K562 (cell line): ENCODE measurements around the gene LLCFC1. TPM values are rescaled to one million over a fixed set of nuclear protein-coding genes. Genes with fewer than 3 reads are reported as not detected.

Experiments
- KAT2B ChIP-seq: IDR thresholded peaks from one replicate; pipeline ENCODE4 v1.6.1; 2012; ENCODE audit warnings: low read depth, mild to moderate bottlenecking, control low read depth, inconsistent platforms, low read length, moderate library complexity
- MECOM ChIP-seq: fragments of 250-450 bp; sonication (Bioruptor Pico); IDR thresholded peaks from 2 replicates; pipeline ENCODE4 v1.8.0; 2022; ENCODE audit warnings: inconsistent platforms
- NFIC ChIP-seq: fragments of 450-650 bp; IDR thresholded peaks from 2 replicates; pipeline ENCODE4 v1.6.1; 2017; ENCODE audit warnings: mild to moderate bottlenecking, inconsistent platforms
- NR2C1 ChIP-seq, 2 experiments: fragments of 450-650 bp; IDR thresholded peaks; 2 replicates each; pipeline ENCODE4 v1.6.1; 2017; ENCODE audit warnings: mild to moderate bottlenecking in 2 of 2, antibody characterized with exemption in 1 of 2, inconsistent platforms in 1 of 2, missing compliant biosample characterization in 1 of 2, missing genetic modification characterization in 1 of 2
- U2AF1 ChIP-seq: fragments of 200-400 bp; formaldehyde crosslinking; optimal IDR thresholded peaks from 2 replicates; pipeline ENCODE3; 2017; ENCODE audit warnings: mild to moderate bottlenecking, low read depth, low read length, moderate library complexity
- polyA plus RNA-seq, 8 experiments: library from polyadenylated mRNA; depleted of rRNA in 4 of 8; stranded (reverse) in 5 of 8; unstranded in 3 of 8; fragments of >200 nt; fragmentation: Nextera tagmentation in 2 of 8; fragmentation: Illumina TruSeq in 1 of 8; extraction: Ambion mirVana in 2 of 8; extraction: Trizol in 1 of 8; gene quantifications; 2 replicates each; pipeline versions ENCODE4 v1.2.1 to v1.2.3, GENCODE V29; 2011 to 2014; ENCODE audit warnings: inconsistent platforms in 1 of 8, missing spikeins in 1 of 8
- total RNA-seq, 7 experiments: library from RNA; depleted of rRNA in 6 of 7; stranded (reverse); fragments of >200 nt in 6 of 7; fragmentation: Illumina TruSeq in 2 of 7; extraction: Trizol in 2 of 7; gene quantifications; 2 replicates each; pipeline versions ENCODE4 v1.2.1 to v1.2.3, GENCODE V29; 2011 to 2021; ENCODE audit warnings: low replicate concordance in 1 of 7
- TF ChIP-seq, protein P1 (sequence below): fragments of 450-650 bp; IDR thresholded peaks from 2 replicates; pipeline ENCODE4 v1.6.1; 2016; ENCODE audit warnings: mild to moderate bottlenecking, moderate library complexity
- TF ChIP-seq, protein P2 (sequence below): fragments of 450-650 bp; formaldehyde crosslinking; IDR thresholded peaks from 2 replicates; pipeline ENCODE4 v1.4.0; 2020; ENCODE audit warnings: mild to moderate bottlenecking, moderate library complexity
- TF ChIP-seq, protein P3 (sequence below): sonication (generic); formaldehyde crosslinking; IDR thresholded peaks from 2 replicates; pipeline ENCODE4 v1.9.0; 2022; ENCODE audit warnings: mild to moderate bottlenecking, missing genetic modification reagents
- TF ChIP-seq, protein P4 (sequence below): fragments of 250-450 bp; sonication (Bioruptor Pico); IDR thresholded peaks from 2 replicates; pipeline ENCODE4 v1.9.0; 2021; ENCODE audit warnings: mild to moderate bottlenecking
- TF ChIP-seq, protein P5 (sequence below), 2 experiments: fragments of 450-650 bp in 1 of 2; sonication (generic) in 1 of 2; formaldehyde crosslinking in 1 of 2; IDR thresholded peaks in 1 of 2; conservative IDR thresholded peaks in 1 of 2; 2 replicates each; pipeline versions ENCODE4 v1.6.1 to v1.8.1; 2016 to 2023; ENCODE audit warnings: mild to moderate bottlenecking in 2 of 2, moderate library complexity in 2 of 2, inconsistent platforms in 1 of 2, missing genetic modification reagents in 1 of 2

Gene LLCFC1
- total and polyA plus RNA-seq, 9 of the 15 experiments (the other 6 are each of a cell fraction or from before 2014, with no cell fraction given): not detected

DNA sequence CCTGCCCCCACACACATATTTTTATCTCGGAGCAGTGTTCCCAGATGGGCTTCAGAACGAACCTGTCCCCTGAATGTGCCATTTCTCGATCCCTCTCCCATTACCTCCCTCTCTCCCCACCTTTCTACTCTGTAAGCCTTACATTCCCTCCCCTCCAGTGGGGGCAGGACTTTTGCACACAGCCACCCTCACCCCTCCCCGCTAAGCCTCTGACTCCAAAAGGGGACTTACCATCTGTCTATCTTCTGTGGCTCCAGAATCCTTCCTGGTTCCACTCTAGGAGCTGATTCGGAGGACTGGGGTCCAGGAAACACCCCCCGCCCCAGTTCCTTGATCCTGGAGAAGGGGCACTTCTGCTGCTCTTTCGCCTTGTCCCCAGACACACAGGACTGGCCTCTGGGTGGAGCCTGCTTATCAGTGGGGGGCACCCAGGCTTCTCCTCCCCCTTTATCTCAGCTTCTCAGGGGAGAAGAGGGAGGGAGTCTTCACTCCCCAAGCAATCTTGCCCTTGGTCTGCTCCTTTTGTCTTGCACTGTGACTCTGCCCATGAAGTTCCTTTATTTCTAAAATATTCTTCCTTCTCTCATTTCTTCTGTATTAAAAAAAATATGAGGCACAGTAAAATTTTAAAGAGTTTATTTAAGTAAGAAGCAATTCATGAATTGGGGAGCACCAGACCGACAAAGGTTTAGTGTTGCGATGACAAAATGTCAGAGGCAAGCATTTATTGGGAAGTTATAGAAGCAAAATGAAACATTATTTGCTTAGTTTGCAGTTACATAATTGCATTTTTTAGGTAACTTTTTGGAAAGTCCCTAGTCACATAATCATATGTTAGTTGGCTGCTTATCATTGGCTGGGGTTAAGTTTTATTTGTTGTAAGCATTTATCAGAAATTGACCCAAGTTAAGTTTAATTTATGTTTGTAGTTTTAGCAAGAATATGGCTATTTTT is 23.0 kb downstream of the LLCFC1 start, which contains the start of gene KEL (continued):
- TF ChIP-seq, protein P1, sequence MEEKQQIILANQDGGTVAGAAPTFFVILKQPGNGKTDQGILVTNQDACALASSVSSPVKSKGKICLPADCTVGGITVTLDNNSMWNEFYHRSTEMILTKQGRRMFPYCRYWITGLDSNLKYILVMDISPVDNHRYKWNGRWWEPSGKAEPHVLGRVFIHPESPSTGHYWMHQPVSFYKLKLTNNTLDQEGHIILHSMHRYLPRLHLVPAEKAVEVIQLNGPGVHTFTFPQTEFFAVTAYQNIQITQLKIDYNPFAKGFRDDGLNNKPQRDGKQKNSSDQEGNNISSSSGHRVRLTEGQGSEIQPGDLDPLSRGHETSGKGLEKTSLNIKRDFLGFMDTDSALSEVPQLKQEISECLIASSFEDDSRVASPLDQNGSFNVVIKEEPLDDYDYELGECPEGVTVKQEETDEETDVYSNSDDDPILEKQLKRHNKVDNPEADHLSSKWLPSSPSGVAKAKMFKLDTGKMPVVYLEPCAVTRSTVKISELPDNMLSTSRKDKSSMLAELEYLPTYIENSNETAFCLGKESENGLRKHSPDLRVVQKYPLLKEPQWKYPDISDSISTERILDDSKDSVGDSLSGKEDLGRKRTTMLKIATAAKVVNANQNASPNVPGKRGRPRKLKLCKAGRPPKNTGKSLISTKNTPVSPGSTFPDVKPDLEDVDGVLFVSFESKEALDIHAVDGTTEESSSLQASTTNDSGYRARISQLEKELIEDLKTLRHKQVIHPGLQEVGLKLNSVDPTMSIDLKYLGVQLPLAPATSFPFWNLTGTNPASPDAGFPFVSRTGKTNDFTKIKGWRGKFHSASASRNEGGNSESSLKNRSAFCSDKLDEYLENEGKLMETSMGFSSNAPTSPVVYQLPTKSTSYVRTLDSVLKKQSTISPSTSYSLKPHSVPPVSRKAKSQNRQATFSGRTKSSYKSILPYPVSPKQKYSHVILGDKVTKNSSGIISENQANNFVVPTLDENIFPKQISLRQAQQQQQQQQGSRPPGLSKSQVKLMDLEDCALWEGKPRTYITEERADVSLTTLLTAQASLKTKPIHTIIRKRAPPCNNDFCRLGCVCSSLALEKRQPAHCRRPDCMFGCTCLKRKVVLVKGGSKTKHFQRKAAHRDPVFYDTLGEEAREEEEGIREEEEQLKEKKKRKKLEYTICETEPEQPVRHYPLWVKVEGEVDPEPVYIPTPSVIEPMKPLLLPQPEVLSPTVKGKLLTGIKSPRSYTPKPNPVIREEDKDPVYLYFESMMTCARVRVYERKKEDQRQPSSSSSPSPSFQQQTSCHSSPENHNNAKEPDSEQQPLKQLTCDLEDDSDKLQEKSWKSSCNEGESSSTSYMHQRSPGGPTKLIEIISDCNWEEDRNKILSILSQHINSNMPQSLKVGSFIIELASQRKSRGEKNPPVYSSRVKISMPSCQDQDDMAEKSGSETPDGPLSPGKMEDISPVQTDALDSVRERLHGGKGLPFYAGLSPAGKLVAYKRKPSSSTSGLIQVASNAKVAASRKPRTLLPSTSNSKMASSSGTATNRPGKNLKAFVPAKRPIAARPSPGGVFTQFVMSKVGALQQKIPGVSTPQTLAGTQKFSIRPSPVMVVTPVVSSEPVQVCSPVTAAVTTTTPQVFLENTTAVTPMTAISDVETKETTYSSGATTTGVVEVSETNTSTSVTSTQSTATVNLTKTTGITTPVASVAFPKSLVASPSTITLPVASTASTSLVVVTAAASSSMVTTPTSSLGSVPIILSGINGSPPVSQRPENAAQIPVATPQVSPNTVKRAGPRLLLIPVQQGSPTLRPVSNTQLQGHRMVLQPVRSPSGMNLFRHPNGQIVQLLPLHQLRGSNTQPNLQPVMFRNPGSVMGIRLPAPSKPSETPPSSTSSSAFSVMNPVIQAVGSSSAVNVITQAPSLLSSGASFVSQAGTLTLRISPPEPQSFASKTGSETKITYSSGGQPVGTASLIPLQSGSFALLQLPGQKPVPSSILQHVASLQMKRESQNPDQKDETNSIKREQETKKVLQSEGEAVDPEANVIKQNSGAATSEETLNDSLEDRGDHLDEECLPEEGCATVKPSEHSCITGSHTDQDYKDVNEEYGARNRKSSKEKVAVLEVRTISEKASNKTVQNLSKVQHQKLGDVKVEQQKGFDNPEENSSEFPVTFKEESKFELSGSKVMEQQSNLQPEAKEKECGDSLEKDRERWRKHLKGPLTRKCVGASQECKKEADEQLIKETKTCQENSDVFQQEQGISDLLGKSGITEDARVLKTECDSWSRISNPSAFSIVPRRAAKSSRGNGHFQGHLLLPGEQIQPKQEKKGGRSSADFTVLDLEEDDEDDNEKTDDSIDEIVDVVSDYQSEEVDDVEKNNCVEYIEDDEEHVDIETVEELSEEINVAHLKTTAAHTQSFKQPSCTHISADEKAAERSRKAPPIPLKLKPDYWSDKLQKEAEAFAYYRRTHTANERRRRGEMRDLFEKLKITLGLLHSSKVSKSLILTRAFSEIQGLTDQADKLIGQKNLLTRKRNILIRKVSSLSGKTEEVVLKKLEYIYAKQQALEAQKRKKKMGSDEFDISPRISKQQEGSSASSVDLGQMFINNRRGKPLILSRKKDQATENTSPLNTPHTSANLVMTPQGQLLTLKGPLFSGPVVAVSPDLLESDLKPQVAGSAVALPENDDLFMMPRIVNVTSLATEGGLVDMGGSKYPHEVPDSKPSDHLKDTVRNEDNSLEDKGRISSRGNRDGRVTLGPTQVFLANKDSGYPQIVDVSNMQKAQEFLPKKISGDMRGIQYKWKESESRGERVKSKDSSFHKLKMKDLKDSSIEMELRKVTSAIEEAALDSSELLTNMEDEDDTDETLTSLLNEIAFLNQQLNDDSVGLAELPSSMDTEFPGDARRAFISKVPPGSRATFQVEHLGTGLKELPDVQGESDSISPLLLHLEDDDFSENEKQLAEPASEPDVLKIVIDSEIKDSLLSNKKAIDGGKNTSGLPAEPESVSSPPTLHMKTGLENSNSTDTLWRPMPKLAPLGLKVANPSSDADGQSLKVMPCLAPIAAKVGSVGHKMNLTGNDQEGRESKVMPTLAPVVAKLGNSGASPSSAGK: no peak
- TF ChIP-seq, protein P2, sequence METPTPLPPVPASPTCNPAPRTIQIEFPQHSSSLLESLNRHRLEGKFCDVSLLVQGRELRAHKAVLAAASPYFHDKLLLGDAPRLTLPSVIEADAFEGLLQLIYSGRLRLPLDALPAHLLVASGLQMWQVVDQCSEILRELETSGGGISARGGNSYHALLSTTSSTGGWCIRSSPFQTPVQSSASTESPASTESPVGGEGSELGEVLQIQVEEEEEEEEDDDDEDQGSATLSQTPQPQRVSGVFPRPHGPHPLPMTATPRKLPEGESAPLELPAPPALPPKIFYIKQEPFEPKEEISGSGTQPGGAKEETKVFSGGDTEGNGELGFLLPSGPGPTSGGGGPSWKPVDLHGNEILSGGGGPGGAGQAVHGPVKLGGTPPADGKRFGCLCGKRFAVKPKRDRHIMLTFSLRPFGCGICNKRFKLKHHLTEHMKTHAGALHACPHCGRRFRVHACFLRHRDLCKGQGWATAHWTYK (CRISPR knock-in tag): no peak; the same call in 1 of the 2 replicates
- TF ChIP-seq KAT2B (no peak), MECOM (CRISPR knock-in tag) (no peak), NR2C1 (IDR thresholded peaks at IDR 0.05) (no peak), NR2C1 (tag; IDR thresholded peaks at IDR 0.05) (no peak), NFIC (peak; percentile 81), U2AF1 (no peak)
- TF ChIP-seq, protein P3, sequence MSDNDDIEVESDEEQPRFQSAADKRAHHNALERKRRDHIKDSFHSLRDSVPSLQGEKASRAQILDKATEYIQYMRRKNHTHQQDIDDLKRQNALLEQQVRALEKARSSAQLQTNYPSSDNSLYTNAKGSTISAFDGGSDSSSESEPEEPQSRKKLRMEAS (CRISPR knock-in tag): no peak
- TF ChIP-seq, protein P4, sequence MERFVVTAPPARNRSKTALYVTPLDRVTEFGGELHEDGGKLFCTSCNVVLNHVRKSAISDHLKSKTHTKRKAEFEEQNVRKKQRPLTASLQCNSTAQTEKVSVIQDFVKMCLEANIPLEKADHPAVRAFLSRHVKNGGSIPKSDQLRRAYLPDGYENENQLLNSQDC (CRISPR knock-in tag): no peak
- TF ChIP-seq, protein P5, sequence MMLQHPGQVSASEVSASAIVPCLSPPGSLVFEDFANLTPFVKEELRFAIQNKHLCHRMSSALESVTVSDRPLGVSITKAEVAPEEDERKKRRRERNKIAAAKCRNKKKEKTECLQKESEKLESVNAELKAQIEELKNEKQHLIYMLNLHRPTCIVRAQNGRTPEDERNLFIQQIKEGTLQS (IDR thresholded peaks at IDR 0.05): no peak
- TF ChIP-seq, protein P5 (CRISPR knock-in tag; conservative IDR thresholded peaks at IDR 0.05): no peak
